Hematopoietic multipotent progenitor cell treated with erythropoietin and hydrocortisone succinate and interleukin-3 and kit ligand, for 4 days (in vitro differentiated cells): ENCODE measurements around the gene HCFC2.

Experiments
- DNase-seq: peaks from one replicate; pipeline ENCODE4 v3.0.0-alpha.2; 2015

The HCFC2 gene

DNA sequence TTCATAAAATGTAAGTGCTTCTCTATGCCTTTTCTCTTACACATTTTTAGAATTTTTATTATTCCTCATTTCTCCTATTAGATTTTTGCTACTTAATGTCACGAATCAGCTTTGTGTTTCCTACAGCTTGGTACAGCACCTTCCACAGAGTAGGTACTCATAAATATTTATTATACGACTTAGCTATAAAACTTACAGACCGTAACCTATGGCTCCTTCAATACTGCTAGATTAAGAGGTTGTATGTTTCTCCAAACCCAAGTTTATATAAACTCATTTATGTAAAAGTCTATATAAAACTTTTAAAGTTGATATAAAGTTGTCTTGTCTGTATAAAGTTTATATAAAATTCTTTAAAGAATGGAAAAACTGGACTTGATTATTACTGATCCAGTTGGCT lies 62.2 kb downstream of the HCFC2 start:
- DNase-seq, result no peak

DNA sequence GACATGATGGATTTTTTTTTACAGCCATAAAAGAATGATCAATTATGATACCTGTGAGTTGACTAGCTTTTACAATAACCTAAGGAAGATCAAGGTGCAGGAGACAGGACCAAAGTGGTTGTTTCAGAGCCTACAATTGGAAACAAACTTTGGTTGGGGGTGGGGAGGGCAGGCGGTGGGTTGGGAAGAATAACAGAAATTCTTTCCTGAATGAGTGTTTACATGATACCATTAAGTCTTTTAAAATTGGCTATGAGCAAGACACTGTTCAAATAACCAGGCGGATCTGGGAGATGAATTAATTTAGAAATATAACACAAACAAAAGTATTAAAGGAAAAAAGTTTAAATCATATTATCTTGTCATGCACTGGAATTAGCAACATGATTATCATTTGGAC lies 66.4 kb downstream of the HCFC2 start:
- no peak for DNase-seq

DNA sequence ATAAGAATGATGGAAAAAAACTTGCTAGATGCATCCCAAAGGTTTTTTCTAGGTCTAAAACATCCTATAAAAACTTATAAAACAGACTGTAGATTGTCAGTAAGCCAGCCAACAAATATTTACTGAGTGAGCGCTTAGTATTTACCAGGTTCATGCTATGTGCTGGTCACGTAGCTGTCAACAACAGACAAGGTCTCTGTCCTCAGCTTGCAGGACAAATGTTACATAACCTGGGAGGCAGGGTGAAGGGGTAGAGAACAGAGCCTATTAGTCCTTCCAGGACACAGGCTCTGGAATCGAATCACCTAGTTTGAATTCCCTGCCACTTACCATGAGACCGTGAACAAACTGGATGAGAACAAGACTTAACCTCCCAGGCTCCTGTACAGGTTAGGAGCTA lies 67.3 kb downstream of the HCFC2 start:
- no peak for DNase-seq

GRCh38 chr12:104132351-104132956 lies 68.1 kb downstream of the HCFC2 start:
- DNase-seq, result peak; percentile 21

GRCh38 chr12:104133321-104133720 lies 69.0 kb downstream of the HCFC2 start:
- peak; percentile 45 for DNase-seq

- no peak for DNase-seq
Measured at GRCh38 chr12:104133866-104134265, 69.5 kb downstream of the HCFC2 start.

DNA sequence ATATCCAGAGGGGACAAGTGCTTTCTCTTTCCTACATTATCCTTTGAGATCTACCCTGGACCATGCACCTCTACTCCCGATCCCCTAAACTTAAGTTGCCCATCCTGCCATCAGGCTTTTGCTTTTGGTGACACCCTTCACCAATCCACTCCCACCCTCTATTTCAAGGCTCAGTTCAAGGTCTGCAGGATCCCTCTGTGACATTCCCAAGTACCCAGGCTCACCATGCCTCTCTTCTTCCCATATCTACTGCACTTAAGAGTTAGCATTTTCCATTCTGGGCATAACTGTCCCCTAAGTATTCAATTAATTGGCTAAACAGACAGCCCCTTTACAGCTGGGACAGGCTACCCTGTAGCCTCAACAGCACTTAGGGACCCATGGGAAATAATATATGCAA lies 70.6 kb downstream of the HCFC2 start:
- no peak for DNase-seq

DNA sequence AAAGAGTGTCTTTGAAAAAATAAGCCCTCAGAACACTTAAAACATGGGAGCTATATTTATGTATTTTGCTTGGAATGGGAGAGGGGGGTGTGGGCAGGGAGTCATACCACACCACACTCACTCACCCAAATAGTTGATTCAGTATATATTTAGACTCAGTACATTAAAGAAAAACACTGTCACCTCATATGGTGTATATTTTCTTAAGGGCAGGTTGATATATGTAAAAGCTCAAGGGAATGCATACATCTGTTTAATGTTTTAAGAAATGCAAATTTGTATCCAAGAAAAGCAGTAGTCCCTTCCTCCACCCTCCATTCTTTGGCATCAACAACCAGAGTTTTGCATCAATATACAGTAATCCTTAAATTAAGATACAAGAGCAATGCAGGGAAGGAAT lies 72.2 kb downstream of the HCFC2 start:
- DNase-seq, result peak; percentile 14

DNA sequence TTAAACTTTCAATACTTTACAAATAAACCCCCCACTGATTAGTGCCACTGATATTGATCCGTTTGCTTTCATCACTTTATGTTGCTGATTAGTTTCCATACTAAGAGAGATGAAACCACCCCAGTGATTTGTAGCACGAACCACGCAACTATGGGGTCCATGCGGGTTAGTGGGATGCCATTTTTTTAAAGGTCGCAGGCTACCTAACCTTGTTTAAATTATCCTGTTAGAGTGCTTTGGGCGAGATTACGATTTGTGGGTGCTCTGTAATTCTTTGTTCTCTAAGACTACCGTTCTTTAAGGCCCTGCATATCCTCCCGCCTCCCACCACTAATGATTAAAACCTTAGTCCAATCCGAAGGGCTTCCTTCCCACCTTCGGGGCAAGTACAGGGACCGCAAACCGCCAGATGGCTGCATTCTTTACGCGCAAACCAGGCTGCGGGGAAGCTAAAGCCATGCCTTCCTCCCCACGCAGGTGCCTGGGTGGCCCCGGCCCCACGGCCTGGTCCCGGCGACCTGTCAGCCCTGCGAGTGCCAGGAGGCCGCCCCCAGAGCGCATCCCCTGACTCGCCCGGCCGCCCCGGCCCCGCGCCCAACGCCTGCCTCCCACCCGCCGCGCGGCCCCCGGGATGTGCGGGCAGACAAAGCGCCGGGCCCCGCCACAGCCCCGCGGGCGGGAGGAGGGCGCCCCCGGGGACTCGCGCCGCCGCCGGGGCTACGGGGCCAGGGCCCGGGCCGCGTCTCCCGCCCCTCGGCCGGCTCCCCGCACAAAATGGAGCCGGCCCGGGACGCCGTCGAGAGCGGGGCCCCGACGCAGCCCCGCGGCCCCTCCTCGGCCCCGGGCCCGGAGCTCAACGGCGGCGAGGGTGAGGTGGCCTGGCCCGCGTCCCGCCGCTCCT lies 72.9 kb downstream of the HCFC2 start:
- peak; percentile 80 for DNase-seq

- peak; percentile 99 for DNase-seq
Measured at GRCh38 chr12:104137902-104138796, 73.8 kb downstream of the HCFC2 start, which contains the start of gene NFYB. Gene NFYB (minus strand): TSS chr12:104138210. CDS start chr12:104135453, 2,757 bp downstream.

DNA sequence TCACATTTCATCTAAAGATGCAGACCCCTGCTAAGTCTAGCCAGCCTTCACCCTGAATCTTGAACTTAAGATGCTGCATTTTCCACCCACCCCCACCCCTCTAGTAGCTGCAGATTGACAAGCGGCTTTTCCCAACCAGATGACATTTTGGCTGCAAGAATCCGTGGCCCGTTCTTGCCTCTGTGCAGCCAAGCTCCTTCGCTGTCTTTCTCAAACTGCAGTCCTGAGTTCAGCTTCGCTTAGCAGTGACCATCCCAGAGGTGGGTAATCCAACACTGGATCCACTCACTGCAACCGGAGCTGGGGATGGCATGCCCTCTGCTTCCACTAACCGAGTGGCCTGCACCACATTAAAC lies 74.4 kb downstream of the HCFC2 start:
- DNase-seq, result peak; percentile 9

GRCh38 chr12:104142543-104142942 lies 78.2 kb downstream of the HCFC2 start:
- DNase-seq, result no peak

DNA sequence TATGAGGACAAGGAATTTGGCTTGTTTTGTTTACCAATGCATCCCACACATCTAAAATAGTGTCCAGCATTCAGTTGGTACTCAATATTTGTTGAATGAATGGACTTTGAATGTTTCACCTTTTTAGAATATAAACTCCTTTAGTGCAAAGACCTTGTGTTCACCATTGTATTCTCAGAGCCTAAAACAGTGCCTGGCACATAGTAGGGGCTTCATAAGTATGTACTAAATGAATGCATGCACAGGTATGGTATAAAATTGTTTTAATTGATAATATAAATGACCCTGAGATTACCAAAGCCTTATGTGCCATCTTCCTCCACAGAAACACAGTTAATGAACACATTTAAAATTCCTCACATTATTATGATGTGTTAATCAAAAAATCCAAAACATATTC lies 78.7 kb downstream of the HCFC2 start:
- DNase-seq, result no peak

- no peak for DNase-seq
Measured at GRCh38 chr12:104143918-104144317, 79.6 kb downstream of the HCFC2 start.

DNA sequence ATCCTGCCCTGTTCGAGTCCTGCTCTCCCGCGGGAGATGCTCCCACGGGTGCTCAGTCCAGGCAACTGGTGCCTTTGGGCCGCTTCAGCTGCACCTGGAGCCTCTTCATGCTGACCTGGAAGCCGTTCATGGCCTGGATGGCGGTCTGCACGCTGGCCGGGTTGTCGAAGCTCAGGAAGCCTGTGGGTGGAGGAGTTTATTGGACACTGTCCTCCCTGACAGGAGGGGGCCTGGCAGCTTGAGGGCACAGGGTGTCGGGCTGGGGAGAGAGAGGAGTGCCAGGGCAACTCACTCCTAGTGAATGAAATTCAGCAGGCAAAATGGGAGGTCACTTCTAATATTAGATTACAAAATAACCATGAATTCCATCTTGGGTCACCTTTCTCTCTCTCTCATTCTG lies 83.0 kb downstream of the HCFC2 start:
- no peak for DNase-seq

DNA sequence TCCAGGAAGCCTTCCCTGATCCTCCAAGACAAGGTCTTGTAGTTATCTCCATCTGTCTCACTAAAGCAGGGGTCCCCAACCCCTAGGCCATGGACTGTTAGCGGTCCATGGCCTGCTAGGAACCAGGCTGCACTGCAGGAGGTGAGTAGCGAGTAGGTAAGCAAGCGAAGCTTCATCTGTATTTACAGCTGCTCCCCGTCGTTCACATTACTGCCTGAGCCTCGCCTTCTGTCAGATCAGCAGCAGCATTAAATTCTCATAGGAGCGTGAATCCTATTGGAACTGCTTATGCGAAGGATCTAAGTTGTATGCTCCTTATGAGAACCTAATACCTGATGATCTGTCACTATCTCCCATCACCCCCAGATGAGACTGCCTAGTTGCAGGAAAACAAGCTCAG lies 86.1 kb downstream of the HCFC2 start:
- no peak for DNase-seq

GRCh38 chr12:104152685-104153241 lies 88.4 kb downstream of the HCFC2 start:
- DNase-seq, result no peak

DNA sequence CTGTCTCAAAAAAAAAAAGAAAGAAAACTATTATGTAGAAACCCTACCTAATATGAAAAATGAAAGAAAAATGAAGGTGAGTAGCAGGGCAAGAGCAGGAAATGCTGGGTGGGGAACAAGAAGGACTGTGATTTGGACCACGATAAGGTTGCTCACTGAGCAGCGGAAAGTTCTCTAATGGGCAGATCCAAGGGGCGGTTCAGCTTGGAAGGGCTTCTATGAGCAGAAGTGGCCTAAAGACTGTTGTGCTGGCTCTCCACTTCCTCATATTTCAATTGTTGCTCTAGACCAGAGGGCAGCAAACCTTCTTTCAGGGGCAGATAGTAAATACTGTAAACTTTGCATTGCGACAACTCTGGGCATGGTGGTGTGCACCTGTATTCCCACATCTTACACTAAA lies 90.0 kb downstream of the HCFC2 start:
- DNase-seq, result peak; percentile 74

DNA sequence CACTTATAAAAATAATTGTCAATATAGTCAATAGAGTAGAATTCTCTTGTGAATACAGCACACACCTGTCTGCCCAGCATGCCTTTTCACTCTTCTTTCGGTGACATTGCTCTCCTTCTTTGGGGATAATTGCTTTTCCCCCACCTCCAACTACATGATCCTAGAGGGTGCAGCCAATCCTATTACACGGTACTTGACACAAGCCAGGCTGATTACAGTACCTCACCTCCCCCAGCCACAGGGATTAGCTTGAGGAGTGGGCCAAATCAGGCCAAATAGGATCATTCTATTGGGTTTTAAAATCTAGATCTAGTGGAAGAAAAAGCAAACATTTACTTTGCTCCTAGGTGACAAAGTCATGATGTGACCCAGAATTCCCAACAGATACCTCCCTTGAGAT lies 90.5 kb downstream of the HCFC2 start:
- no peak for DNase-seq
